Stimulated activated CD4-positive, alpha-beta T cell treated with anti-CD3 and anti-CD28 coated beads, Interleukin-4, amount 100 ng/mL, for 24 hours (primary cell): ENCODE data around the gene SMIM38.

Source experiments
- DNase-seq: peaks from one replicate; pipeline ENCODE4 v3.0.0-alpha.2; 2020

Gene SMIM38

DNA sequence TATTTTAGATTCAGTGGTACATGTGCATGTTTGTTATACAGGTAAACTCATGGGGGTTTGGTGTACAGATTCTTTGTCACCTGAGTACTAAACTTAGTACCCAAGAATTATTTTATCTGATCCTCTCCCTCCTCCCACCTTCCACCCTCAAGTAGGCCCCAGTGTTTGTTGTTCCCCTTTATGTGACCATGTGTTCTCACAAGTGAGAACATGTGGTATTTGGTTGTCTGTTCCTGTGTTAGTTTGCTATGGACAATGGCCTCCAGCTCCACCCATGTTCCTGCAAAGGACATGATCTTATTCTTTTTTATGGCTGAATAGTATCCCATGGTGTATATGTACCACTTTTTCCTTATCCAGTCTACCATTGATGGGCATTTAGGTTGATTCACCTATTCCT, 6.8 kb downstream of the SMIM38 start:
- no peak for DNase-seq

DNA sequence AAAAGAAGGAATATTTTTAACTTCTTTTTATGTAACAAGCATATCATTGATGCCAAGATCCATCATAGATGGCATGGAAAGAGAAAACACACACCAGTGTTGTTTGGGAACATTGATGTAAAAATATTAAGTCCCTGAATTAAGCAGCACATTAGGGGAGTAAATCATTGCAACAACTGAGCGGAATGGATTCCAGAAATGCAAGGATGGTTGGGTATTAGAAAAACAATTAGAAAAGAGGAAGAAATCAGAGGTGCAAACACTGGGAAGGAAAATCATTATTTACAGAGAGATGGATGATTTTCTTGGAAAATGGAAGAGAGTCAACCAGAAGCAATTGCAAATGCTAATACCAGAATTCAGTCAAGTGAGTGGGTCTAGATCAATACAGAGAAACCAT, 8.1 kb downstream of the SMIM38 start:
- no peak for DNase-seq

DNA sequence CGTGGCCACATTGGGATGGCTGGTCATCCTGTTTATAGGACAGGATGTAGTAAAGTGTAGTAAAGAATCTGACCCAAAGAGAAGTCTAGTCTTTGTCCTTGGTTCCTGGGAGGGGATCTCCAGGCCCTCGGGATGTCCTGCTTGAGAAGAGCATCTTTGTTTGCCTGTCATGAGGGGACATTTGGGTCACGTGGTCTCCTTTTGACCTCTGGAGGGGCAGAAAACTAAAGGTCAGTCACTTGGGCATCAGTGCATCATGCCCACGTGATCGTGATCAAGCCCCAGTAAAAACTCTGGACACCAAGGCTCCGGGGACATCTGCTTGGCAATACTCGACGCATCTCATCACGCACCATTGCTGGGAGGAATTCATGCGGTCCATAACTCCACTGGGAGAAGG, 9.1 kb downstream of the SMIM38 start:
- no peak for DNase-seq

DNA sequence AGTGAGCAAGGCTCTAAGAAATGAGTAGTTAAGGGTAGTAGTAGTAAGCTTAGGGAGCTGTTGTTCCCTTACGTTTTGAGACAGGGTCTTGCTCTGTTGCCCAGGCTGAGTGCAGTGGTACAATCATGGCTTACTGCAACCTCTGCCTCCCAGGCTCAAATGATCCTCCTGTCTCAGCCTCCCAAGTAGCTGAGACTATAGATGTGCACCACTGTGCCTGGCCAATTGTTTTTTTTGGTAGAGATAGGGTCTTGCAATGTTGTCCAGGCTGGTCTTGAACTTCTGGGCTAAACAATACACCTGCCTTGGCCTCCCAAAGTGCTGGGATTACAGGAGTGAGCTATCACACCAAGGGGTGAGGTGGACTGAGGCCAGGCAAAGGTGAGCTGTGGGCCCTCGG, 10.0 kb downstream of the SMIM38 start:
- DNase-seq: no peak

DNA sequence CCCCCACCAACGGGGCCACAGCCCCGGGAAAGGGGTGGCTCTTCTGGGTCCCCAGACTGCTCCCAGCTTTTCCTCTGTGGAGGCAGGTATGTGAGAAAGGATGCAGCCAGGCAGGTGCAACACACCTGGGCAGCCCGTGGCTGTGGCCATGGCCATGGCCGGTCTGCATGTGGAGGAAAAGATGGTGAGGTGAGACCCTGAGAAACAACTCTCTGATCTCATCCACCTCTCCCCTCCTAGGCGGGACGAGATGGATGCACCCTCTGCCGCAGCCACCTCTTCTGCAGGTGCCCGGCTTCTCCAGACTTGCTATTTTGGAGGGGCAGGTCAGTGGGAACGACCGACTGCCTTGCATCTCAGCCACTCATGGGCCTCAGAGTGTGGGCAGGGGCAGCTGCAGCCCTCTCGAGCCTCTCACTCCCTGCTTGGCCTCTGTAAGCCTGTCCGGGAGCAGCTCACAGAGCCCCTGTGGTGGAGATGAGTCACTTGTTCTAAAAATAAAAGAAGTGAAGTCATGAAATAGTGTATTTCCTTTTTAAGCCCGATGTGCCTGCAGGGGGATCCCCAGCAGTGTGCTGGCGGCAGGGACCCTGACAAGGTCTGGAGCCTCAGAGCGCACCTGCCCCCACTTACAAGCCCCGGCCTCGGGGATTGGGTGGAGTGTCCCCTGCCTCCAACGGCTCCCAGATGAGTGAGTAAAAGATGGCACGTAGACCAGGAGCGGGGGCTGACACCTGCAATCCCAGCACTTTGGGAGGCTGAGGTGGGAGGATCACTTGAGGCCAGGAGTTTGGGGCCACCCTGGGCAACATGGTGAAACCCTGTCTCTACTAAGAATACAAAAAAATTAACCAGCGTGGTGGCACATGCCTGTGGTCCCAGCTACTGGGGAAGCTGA, 10.7 kb downstream of the SMIM38 start:
- DNase-seq: peak; percentile 60

DNA sequence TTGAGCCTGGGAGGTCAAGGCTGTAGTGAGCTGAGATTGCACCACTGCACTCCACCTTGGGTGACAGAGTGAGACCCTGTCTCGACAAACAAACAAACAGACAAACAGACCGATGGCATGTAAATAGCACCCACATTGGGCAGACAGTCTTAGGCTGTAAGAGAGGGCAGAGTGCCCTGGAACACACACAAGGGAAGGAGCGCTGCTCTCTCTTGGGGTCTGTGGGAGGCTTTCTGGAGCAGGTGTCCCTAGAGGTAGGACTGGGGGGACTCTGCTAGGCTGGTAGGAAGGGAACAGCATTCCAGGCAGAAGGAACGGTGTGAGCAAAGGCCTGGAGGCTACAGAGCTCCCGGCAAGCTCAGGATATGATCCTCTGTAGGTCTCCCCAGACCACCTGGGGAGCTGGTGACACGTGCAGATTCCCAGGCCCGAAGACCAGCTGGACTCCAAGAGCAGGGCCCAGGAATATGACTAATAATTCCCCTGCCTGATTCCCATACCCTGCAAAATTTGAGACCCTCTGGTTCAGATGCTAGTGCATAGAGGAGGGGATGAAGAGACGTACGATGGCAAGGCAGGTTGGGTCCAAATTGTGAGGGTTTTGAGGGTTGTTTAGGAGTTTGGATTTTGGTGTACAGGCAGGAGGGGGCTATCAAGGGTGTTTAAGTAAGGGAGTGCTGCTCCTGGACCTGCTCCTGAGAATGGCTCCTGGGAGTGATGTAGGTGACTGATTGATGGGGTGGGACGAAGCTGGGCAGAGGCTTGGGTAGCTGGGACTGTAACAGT, 11.6 kb downstream of the SMIM38 start:
- no peak for DNase-seq

DNA sequence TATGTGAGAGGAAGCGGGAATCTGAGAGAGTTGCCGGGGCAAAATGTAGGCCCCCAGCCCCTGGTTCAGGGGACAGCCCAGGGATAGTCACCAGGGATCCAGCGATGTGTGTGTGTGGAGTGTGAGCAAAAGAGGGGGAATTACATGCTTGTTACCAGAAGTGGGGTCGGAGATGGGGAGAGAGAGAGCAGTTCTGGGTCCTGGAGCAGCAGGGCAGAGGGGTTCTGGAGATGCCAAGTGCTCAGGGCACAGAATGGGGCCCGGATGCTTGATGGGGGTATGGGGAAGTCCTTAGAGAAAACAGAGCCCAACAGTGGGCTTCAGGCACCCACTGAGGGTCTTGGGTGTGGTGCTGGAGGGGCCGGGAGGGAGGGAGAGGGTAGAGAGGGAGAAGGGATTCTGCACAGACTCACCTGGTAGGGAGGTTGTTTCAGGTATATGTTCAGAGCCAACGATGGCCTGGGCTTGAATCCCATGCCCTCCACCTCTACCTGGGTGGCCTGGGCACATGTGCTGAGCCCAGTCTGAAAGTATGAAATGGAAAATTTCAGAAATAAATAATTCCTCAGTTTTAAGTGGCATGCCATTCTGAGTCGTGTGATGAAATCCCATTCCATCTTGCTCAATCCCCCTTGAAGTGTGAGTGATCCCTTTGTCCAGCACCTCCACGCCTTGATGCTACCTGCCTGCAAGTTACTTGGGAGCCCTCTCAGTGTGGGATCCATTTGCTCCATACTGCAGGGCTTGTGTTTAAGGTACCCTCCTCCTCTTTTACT, 12.4 kb downstream of the SMIM38 start:
- no peak for DNase-seq

DNA sequence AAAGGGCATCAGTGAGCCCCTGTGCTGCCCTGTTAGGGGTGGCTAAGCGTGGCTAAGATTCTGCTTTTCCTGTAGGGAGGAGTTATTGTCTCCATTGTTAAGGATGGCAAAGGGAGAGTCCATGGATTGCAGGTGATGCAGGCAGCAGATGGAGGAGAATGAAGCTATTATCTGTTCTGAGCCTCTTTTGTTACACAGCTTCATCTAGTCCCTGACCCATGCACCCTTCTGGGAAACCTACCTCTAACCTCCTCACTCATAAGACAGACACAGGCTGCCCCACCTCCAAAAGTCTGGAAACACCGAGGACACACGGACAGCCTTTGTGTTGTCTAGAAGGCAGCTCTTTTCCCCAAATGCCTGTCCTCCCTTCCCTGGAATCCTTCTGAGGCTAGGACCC, 13.7 kb downstream of the SMIM38 start:
- DNase-seq: no peak

DNA sequence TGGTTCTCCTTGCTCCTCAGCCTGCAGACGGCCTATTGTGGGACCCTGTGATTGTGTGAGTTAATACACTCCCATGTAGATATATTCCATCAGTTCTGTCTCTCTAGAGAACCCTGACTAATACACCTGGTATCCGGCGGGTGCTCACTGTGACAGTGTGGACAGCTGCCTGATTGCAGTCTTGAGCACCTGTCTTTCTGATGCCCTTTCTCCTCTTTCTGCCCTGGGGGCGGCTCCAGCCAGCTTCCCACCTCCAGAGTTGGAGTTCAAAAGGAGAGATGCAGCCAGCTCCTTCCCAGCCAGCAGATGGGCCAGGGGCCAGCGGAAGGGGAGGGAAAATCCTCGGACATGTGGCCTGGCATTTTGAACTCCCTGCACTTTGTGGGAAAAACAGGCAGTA, 15.0 kb downstream of the SMIM38 start:
- no peak for DNase-seq

DNA sequence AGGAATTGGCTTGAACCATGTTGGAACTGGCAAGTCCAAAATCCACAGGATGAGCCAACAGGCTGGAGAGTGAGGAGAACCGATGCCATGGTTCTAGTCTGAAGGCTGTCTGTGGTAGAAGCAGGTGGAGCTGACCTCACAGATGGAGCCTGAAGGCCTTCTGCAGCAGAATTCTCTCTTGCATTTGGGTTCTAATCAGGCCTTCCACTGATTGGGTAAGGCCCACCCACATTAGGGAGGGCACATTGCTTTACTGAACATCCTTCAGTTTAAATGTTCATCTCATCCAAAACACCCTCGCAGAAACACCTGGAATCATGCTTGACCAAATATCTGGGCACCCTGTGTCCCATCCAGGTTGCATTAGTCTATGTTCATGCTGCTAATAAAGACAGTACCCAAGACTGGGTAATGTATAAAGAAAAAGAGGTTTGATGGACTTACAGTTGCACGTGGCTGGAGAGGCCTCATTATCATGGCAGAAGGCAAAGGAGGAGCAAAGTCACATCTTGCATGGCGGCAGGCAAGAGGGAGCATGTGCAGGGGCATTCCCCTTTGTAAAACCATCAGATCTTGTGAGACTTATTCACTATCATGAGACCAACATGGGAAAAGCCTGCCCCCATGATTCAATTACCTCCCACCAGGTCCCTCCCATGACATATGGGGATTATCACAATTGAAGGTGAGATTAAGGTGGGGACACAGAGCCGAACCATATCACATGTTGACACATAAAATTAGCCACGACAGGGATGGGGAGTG, 15.9 kb downstream of the SMIM38 start:
- no peak for DNase-seq

DNA sequence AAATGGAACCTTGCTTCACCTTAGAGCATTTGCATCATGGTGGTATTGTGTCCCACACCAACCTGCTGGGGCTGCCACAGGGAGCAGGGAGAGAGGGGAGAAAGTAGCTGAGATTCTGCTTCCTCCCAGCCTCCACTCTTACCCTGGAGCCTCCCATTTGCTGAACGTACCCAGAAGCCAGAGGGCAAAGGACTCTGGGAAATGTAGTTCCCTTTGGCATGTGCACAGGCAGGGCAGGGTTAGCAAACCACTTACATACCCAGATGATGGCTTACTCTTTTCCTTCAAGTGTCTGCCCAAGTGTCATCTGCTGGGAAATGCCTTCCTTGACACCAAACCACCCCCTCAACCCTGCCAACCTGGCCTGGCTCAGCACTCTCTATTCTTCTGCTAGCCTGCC, 16.9 kb downstream of the SMIM38 start:
- DNase-seq: no peak

DNA sequence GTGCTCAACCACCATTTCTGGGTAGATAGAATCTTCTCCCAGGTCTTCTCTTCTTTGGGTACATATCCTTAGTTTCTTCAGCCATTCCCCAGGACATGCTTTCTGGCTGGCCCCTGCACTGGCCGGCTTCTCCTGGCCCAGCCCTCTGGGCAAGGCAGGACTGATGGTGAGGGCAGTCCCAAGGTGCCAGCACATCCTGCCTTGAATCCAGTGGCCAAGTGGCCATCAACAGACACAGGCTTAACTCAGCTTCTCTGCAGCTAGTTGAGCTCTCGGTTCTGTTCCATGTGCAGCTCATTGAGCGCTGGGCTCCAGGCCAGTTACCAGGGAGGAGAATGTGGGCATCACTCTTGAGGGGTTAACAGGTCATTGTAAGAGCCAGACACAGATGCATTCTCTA, 17.6 kb downstream of the SMIM38 start:
- DNase-seq: no peak

DNA sequence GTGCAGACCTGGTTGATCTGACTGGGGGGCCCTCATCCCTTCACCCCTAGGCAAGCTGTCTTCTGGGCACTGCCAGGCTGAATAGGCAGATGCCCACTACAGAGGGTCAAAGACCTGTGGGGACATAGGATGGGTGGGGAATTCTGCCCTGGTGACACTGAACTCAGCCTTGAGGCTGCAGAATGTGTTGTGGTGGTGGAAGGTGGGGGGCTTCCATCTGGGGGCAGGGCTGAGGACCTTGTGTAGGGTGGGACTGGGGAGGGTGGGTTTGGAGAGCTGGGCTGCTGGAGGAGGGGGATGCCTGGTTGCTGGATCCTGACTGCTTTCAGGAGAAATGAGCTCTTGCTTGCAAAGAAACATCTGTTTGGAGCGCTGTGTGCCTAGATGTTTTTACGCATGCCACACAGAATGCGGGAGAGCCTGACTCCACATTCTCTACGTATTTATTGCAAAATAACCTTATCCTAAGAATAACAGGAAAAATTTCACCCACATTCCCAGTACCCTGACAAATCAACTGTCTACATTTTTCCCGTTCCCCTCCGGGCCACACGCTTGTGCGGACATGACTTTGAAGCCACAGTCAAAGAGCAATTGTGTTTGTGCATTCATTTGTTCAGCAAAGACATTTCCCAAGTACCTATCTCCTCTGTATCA, 18.3 kb downstream of the SMIM38 start:
- DNase-seq: no peak

DNA sequence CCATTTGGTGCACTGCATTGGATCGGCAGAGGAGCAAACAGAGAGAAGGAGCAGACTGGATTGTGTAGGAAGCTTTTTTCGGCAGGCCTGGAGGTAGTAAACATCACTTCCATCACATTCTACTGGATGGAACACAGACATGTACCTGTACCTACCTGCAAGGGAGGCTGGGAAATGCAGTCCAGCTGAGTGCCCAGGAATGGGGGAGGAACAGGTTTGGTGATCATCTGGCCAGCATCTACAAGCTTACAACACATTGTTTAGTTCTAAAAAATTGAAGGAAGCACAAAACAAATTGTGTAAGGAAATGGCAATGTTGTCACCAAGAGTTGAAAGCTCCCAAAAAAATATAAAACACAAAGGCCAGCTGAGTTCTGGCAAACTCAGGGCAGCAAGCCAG, 19.1 kb downstream of the SMIM38 start:
- DNase-seq: no peak

DNA sequence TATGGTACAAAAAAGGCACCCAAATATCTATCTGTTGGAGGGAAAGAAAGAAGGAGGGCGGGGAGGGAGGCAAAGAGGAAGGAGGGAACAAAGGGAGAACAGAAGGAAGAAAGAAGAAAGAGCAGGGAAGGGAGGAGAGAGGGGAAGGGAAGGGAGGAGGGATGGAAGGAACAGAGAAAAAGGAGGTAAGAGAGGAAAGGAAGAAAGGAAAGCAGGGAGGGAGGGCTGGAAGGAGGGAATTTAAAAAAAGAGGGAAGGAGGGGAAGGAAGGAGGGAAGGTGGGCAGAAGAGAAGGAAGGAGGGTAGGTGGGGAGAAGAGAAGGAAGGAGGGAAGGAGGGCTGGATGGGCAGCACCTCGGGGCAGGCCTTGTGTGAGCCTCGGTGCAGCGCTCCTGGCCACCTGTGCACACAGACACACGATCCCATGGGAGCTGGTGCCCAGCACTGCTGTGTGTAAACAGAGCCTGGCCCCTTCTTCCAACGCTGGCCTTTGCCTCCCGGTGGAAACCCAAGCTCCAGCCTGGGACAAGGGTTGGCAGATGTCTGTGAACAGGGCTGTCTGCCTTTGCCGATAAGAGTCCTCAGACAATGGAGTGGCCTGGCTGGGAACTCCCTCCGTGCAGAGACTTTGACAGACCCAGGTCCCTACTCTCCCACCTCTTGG, 23.2 kb downstream of the SMIM38 start:
- DNase-seq: no peak

DNA sequence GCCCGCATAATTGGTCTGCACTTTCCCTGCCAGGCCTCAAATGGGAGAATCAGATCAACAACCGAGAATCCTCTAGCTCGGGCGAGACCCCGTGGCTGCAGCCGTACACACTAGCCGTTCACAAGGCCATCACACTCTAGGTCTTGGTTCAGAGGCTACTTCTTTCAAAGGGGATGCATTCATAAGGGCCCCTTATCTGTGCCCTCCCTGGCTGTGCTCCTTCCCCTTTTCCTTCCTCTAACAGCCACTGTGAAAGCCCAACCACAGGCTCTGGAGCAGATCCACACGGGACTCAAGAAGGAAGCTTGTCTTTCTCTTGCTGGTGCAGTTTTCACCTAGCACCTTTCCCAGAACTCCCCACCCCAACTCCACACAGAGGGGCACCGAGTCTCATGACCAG, 24.5 kb downstream of the SMIM38 start:
- no peak for DNase-seq

DNA sequence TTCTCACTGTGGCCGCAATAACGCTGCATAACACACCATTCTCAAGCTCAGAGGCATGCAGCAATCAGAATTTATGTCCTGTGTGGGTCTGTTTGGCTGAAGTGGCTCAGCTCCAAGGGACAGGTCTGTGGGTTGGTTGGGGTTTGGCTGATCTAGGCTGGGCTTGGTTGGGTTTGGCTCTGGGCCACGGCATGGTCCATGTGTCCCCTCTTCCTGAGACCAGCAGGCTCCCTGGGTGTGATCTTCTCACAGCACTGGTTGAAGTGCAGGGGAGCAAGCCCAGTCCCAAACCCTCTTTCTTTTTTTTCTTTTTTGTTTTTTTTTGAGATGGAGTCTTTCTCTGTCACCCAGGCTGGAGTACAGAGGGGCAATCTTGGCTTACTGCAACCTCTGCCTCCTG, 25.0 kb downstream of the SMIM38 start:
- DNase-seq: no peak

DNA sequence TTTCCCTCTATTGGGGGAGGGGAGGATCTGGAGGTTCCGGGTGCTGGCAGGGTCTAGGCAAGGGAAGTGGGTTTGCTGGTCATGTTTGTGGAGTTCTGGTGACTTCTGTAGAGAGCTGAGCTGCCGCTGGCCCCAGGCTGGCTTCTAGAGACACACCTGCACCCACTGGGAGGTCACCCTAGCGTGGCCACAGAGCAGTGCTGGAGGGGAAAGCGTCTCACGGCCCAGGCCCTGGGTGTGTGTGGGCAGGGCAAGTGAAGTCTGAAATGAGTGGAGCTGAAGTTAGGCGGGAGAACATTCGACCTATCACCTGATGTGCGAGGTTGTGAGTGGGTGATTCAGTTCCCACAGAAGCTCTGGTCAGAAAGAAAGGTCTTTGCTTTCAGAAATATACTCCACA, 27.9 kb downstream of the SMIM38 start:
- no peak for DNase-seq

DNA sequence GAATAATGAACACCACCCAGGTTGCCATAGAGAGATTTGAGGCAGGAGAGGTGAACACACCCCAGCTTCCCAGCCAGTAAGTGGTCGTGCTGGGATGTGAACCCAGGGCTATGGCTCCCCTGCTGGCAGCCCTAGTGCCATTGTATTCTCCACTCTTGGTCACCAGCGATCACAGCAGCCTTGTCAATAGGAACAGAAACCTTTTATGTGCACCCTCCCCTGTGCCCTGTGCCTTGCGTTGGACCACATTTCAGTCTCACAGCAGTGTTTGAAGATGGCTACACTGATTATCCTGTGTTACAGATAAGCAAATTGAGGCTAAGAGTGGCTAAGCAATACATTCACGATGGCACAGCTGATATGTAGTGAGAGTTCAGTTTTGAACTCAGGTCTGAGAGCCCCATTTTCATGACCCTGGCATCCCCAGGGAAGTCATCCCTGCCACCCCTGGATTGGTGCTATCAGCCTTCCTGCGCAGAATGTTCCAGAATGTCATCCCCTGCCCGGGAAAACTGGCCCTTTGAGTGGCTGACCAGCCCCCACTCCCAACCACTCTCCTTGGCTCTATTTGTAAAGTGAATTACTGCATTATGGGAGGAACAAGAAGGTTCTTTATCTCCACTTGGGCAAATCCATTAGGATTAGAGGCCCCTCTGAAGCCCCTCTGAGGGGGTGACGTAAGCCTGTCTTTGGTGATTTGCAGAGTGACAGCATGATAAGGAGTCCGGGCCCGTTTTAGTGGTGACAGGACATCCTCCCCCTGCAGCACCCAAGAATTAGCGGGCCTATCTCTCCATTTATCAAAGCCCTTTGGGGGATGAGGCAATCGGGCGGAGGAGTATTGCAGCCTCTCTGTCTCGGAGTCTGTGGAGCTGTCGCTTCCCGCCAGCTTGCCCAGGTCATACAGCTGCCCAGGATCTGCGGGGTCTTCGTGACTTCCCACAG, 30.9 kb downstream of the SMIM38 start:
- no peak for DNase-seq

DNA sequence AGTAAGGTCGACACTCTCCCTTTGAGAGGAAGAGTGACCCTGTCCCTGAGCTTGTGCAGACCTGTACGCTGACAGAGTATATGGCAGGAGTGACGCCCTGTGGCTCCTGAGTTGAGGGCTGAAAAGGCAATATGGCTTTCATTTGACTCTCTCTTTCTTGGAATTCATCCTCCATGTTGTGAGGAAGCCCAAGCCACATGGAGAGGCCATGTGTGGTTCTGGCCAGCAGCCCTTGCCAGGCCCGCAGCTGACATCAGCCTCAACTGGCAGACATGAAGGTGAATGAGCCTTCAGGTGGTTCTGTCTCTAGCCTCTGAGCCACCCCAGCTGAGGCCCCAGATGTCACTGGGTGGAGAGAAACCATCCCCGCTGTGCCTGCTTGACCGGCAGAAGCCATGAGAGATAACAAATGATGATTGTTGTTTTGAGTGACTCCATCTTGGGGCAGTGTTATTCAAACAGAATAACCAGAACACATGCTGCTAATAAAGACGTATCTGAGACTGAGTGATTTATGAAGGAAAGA, 31.9 kb downstream of the SMIM38 start:
- no peak for DNase-seq
